ES-I3 (cell line): Measurements from ENCODE around the gene SETBP1.

Experiments used
- H3K36me3 ChIP-seq: 2 replicates; pipeline ENCODE4 v1.6.1; 2013; ENCODE audit warnings: mild to moderate bottlenecking, low read length, control low read depth, moderate library complexity; ENCODE audit not compliant: insufficient read depth
- H3K4me1 ChIP-seq: 2 replicates; pipeline ENCODE4 v1.6.1; 2013; ENCODE audit warnings: mild to moderate bottlenecking, control low read depth, low read length; ENCODE audit not compliant: insufficient read depth
- H3K9ac ChIP-seq: 2 replicates; pipeline ENCODE4 v1.6.1; 2013; ENCODE audit warnings: low read depth, mild to moderate bottlenecking, low read length, moderate library complexity
- H3K9me3 ChIP-seq: 2 replicates; pipeline ENCODE4 v1.6.1; 2013; ENCODE audit warnings: mild to moderate bottlenecking, low read length, moderate library complexity; ENCODE audit not compliant: control insufficient read depth, insufficient read depth

SETBP1 gene

DNA sequence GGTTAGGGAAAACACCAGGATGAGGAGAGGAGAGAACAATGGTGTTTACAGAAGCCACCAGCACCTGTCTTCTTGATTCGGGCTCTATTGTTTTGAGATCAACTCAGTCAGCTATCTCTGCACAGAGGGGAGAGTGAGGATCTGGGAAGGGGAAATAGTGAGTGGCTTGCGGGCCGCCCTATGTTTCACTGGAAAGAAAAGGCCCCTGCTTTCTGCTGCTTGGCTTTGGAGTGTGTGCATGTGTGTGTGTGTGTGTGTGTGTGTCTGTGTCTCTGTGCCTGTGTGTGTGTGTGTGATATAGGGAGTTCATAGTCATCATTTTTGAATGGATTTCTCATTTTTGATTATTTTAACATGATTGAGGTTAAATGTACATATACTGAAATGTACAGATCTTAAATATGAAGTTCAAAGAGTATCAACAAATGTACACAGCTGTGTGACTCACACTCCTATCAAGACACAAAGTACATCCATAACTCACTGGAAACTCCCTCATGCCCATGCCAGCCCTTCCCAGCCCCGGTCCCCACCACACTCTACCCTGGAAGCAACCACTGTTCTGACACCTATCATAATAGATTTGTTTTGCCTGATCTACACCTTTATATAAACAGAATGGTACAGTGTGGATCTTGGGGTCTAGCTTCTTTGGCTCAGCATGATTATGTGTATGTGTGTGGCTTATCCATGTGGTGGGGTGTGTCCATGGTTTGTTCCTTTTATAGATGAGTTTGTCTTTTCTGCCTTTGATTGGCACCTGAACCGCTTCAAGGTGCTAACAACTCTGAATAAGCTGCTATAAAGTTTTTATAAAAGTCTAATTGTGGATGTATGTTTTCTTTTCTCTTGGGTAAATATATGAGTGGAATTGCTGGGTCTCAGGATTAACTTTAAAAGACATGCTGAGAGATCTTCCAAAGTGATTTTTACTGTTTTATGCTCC lies 258.3 kb downstream of the SETBP1 start:
- no peak overlapping the region for H3K9ac ChIP-seq
- no peaks in the 10 kb centered on the region for H3K9me3 ChIP-seq
- H3K36me3 ChIP-seq, result no peaks in the 10 kb centered on the region
- H3K4me1 ChIP-seq, result peaks cover 9% of the 10 kb centered on the region

DNA sequence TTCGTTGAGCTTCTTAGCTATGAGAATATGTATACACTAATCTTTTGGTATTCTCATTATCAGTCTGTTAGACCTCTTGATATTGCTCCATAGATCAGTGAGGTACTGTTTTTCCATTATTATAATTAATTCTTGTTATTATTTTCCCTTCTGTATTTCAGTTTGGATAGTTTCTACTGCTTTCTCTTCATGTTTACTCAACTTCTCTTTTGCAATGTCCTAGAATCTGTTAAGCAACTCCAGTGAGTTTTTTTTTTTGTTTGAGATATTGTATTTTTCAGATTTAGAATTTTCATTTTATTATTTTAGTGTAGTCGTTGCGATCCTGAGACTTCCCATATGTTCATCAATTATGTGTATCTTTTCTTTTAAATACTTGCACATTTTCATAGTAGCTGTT lies 260.8 kb downstream of the SETBP1 start:
- peaks cover 24% of the 10 kb centered on the region for H3K4me1 ChIP-seq
- H3K9me3 ChIP-seq, result no peaks in the 10 kb centered on the region
- H3K36me3 ChIP-seq, result no peaks in the 10 kb centered on the region
- no peak overlapping the region for H3K9ac ChIP-seq

DNA sequence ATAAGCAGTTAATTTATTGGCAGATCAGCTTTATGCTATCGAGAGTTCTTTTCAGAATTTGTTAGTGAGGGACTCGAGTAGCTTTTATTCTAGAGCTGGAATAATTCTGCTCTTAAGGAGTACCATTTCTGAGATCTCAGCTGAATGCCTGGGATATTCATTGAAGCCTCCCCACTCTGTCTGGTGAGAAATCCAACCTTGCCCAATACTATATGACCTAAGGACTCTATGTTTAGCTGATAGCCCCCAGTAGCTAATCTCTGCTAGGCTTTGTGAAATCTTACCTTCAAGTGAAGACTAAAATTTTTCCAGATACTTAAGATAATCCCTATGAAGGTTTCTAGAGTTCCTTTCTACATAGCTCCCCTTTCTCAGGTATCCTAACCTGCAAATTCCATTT lies 261.4 kb downstream of the SETBP1 start:
- H3K36me3 ChIP-seq, result no peaks in the 10 kb centered on the region
- H3K4me1 ChIP-seq, result peaks cover 24% of the 10 kb centered on the region
- H3K9me3 ChIP-seq, result no peaks in the 10 kb centered on the region
- no peak overlapping the region for H3K9ac ChIP-seq

DNA sequence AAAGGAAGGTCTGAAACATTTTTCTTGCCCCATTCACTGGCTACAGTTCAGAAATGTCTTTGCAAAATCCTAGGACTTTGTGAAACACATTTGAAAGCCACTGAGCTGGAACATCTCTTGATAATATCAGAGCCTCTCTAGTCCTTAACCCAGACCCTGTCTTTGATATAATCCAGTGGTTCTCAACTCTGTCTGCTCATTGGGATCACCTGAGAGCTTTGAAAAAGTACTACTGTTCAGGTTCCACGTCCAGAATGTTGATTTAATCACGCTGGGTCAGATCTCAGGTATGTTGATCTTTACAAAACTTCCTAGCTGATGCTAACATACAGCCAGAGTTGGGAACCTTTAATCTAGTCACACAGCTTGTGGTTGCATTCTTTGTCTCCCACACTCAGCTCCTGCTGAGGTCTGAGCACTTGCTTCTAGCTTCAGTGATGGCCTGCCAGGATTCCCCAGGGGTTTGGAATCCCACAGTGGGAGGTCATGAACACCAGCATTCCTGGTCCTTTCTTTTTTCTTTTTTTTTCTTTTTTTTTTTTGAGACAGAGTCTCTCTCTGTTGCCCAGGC lies 262.7 kb downstream of the SETBP1 start:
- H3K9ac ChIP-seq, result no peak overlapping the region
- H3K36me3 ChIP-seq, result no peaks in the 10 kb centered on the region
- H3K9me3 ChIP-seq, result no peaks in the 10 kb centered on the region
- peaks cover 24% of the 10 kb centered on the region for H3K4me1 ChIP-seq

DNA sequence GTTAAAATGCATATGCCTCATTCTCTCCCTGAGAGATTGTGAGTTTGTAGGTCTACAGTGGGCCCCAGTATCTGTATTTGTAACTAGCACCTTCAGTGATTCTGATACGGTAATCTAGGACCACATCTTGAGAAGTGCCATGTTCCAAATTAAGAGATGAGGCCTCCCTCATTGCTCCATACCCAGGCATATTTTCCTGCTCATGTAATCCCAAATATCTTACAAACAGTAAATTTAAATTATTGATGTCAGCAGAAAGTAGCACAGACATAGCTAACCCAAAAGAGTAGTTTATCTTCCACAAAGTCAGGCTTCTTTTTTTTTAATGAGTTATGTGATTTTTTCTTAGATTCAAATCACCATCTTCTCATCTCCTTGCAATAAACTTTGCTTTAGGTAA lies 263.8 kb downstream of the SETBP1 start:
- no peak overlapping the region for H3K9ac ChIP-seq
- no peaks in the 10 kb centered on the region for H3K9me3 ChIP-seq
- no peaks in the 10 kb centered on the region for H3K36me3 ChIP-seq
- H3K4me1 ChIP-seq, result peaks cover 24% of the 10 kb centered on the region

DNA sequence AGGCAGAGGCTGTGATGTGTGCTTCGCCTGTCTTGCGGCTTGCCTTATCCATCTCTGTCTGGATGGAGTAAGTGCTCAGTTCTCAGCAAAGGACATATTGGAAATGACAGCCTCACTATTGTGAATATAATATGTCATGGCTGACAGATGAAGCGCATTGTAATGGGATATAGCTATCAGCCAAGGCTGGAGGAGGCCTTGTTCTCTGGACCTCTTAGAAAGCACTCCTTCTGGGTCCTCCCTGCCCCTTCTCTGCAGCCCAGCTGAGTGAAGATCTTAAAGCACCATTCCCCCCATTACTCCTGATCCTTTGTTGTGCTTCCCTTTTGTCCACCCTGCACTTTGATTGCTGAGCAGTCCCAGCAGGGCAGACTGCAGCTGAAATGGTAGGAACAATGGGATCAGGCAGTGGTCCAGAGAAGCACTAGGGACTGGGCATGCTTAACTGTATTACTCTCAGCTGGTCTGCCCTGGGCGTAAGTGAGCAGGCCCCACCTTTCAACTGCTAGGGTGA lies 265.3 kb downstream of the SETBP1 start:
- peaks cover 24% of the 10 kb centered on the region for H3K4me1 ChIP-seq
- no peaks in the 10 kb centered on the region for H3K9me3 ChIP-seq
- H3K9ac ChIP-seq, result no peak overlapping the region
- H3K36me3 ChIP-seq, result no peaks in the 10 kb centered on the region

DNA sequence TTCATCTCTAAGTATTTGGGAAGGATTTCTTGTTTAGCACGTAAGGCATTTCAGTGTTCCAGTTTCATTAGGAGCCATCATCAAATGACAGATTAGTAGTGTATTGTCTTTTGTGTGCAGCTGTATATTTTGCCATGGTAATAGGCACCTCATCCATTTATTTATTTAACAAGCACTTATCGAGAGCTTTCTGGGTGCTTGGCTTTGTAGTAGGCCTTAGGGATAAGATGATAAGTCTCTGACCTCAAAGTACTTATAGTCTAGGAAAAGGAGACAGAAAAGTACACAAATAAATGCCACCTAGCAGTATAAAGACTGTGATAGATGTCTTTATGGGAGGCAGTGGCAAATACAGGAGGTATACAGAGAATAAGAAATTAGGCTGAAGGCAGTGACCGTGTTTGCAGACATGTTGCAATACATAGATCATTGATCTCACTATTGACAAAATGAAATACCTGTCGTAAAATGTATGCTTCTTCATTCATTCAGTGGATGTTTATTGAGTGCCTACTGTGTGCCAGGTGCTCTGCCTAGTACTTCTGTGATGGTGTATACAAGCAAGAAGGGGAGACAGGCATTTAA lies 265.9 kb downstream of the SETBP1 start:
- Histone ChIP-seq H3K4me1 (peaks cover 24% of the 10 kb centered on the region), H3K9ac (no peak overlapping the region), H3K36me3 (no peaks in the 10 kb centered on the region), H3K9me3 (no peaks in the 10 kb centered on the region)

DNA sequence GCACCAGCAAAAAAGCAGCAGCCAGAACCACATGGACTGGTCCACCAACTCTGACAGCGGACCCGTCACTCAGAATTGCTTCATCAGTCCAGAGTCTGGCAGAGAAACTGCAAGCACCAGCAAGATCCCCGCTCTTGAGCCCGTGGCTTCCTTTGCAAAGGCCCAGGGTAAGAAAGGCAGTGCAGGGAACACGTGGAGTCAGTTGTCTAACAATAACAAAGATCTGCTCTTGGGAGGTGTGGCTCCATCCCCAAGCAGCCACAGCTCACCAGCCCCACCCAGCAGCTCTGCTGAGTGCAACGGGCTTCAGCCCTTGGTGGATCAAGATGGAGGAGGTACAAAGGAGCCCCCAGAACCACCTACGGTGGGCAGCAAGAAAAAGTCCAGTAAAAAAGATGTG lies 269.3 kb downstream of the SETBP1 start:
- no peaks in the 10 kb centered on the region for H3K36me3 ChIP-seq

DNA sequence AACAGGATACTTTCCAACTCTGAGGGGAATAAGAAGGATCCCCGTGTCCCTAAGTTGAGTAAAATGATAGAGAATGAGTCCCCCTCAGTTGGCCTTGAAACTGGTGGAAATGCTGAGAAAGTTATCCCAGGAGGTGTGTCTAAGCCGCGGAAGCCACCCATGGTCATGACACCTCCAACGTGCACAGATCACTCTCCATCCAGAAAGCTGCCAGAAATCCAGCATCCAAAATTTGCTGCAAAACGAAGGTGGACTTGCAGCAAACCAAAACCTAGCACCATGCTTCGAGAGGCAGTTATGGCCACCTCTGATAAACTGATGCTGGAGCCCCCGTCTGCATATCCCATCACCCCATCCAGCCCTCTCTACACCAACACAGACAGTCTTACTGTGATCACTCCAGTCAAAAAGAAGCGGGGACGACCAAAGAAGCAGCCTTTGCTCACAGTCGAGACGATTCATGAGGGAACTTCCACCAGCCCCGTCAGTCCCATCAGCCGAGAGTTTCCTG lies 270.1 kb downstream of the SETBP1 start:
- Histone ChIP-seq H3K9me3 (no peaks in the 10 kb centered on the region), H3K9ac (no peak overlapping the region), H3K4me1 (peaks cover 3% of the 10 kb centered on the region; the same call in 1 of the 2 replicates), H3K36me3 (no peaks in the 10 kb centered on the region)

More for the DNA sequence above, 269.3 kb downstream of the SETBP1 start:
- Histone ChIP-seq H3K9me3 (no peaks in the 10 kb centered on the region), H3K4me1 (peaks cover 9% of the 10 kb centered on the region), H3K9ac (no peak overlapping the region)

DNA sequence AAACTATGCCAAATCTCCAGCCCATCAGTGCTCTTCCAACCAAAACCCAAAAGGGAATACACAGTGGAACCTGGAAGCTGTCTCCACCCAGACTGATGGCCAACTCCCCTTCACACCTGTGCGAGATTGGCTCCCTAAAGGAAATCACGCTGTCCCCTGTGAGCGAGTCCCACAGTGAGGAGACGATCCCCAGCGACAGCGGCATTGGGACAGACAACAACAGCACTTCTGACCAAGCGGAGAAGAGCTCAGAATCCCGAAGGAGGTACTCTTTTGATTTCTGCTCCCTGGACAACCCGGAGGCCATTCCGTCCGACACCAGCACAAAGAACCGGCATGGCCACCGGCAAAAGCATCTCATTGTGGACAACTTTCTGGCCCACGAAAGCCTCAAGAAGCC lies 271.1 kb downstream of the SETBP1 start:
- Histone ChIP-seq H3K9ac (no peak overlapping the region), H3K4me1 (no peaks in the 10 kb centered on the region), H3K9me3 (no peaks in the 10 kb centered on the region), H3K36me3 (no peaks in the 10 kb centered on the region)

DNA sequence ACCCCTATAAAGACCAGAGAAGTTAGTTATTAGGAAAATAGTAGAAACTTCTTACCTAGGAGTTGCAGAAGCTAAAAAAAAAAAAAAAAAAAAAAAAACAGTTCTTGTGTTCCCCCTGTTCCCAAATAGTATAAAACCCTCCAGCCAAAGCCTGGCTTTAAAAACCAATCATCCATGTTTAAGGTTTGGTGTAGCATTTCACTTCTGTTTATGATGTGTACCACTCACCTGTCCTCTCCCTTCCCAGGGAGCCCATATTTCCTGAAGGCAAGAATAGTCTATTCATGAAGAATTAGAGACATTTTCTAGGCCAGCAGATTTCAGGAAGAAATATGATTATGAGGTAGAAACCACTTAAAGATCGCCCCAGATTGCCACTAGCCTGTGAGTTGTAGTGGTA lies 273.6 kb downstream of the SETBP1 start:
- Histone ChIP-seq H3K36me3 (no peaks in the 10 kb centered on the region), H3K9me3 (no peaks in the 10 kb centered on the region), H3K9ac (no peak overlapping the region), H3K4me1 (no peaks in the 10 kb centered on the region)

DNA sequence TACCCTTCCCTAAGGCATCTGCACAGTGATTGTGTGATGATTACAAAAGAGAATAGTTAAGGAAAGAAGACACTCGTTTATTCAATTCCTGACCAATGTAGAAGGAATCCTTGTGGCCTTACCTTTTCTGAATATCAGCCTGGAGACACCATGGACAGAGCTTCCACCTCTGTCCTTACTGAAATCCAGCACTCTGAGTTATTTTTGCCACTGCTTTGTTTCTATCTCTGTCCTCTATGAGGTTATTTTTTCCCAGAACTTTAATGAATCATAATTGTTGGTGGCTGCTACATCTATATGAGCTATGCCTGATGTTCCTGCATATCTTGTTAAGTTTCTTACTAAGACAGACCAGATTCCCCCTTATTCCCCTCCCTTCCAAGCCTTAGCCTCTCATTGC lies 275.1 kb downstream of the SETBP1 start:
- Histone ChIP-seq H3K9me3 (no peaks in the 10 kb centered on the region), H3K9ac (no peak overlapping the region), H3K36me3 (no peaks in the 10 kb centered on the region), H3K4me1 (no peaks in the 10 kb centered on the region)

DNA sequence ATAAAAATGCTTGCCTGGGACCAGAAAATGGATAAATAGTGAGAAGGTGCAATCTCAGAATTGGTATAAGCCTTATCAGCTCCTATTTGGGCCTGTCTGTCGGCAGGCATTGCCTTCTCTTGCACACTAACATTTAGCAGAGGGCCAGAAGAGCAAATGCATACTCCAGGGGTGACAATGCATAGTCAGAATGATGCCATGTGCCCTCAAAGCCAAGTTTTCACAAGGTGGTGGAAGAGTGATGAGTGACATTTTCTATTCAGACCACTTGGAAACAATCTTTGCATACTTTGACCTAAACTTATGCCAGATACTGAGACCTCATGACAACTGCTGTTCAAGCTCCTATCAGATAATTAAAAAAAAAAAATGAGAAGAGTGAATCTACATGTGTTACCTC lies 276.3 kb downstream of the SETBP1 start:
- Histone ChIP-seq H3K36me3 (no peaks in the 10 kb centered on the region), H3K9ac (no peak overlapping the region), H3K4me1 (no peaks in the 10 kb centered on the region), H3K9me3 (no peaks in the 10 kb centered on the region)

DNA sequence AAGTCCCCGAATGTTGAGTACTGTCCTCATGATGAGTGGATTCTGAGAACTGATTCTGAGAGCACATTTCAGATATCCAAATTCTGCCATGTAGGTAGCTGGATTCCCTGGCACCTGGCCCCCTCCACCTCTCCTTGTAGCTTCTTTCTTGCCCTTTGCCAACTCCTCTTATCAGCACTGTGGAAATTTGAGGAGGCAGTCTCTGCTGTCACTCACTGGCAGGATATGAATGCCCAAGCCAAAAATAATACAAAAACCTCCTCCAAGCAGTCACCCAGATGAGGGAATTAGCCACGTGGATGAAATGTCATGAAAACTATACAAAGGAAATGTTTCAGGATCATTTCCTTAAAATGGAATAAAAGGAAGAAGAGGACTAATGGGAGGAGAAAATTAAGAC lies 276.8 kb downstream of the SETBP1 start:
- no peak overlapping the region for H3K9ac ChIP-seq

More for the DNA sequence above, 276.8 kb downstream of the SETBP1 start:
- Histone ChIP-seq H3K36me3 (no peaks in the 10 kb centered on the region), H3K4me1 (no peaks in the 10 kb centered on the region), H3K9me3 (no peaks in the 10 kb centered on the region)
